Neuronal stem cell (in vitro differentiated cells): ENCODE measurements around the gene SNAPC3.
A peak's percentile ranks its signal among the peaks of the same experiment; 100 is the strongest.

ENCODE experiments used
- DNase-seq: peaks from one replicate; pipeline ENCODE4 v3.0.0-alpha.2; 2013; ENCODE audit warnings: low spot score
- H2AFZ ChIP-seq: one replicate; pipeline ENCODE4 v1.6.1; 2013; ENCODE audit warnings: mild to moderate bottlenecking, low read length, inconsistent platforms
- H2AK5ac ChIP-seq: 2 replicates; pipeline ENCODE4 v1.6.1; 2013; ENCODE audit warnings: low read depth, mild to moderate bottlenecking, inconsistent platforms, low read length, moderate library complexity, mixed read lengths
- H2BK120ac ChIP-seq: 2 replicates; pipeline ENCODE4 v1.6.1; 2013; ENCODE audit warnings: low read depth, mild to moderate bottlenecking, inconsistent platforms, low read length, moderate library complexity, mixed read lengths
- H2BK12ac ChIP-seq: one replicate; pipeline ENCODE4 v1.6.1; 2013; ENCODE audit warnings: low read length, inconsistent platforms
- H2BK15ac ChIP-seq: 2 replicates; pipeline ENCODE4 v1.6.1; 2013; ENCODE audit warnings: mild to moderate bottlenecking, low read length, inconsistent platforms, mixed read lengths
- H2BK5ac ChIP-seq: one replicate; pipeline ENCODE4 v1.6.1; 2013; ENCODE audit warnings: inconsistent platforms, mild to moderate bottlenecking, low read length, moderate library complexity
- H3K14ac ChIP-seq: one replicate; pipeline ENCODE4 v1.6.1; 2013; ENCODE audit warnings: low read length, inconsistent platforms
- H3K18ac ChIP-seq: 2 replicates; pipeline ENCODE4 v1.6.1; 2013; ENCODE audit warnings: low read length, inconsistent platforms
- H3K23ac ChIP-seq: 2 replicates; pipeline ENCODE4 v1.6.1; 2013; ENCODE audit warnings: low read depth, mild to moderate bottlenecking, mixed read lengths, low read length, inconsistent platforms; ENCODE audit not compliant: poor library complexity
- H3K27ac ChIP-seq: replicated peaks from 3 replicates; pipeline ENCODE4 v1.5.1; 2013; ENCODE audit warnings: low read length, inconsistent platforms
- H3K27me3 ChIP-seq, 3 experiments: 2 replicates each; pipeline ENCODE4 v1.6.1; 2013; ENCODE audit warnings: low read length in 3 of 3, mild to moderate bottlenecking in 2 of 3, inconsistent platforms in 1 of 3, low read depth in 1 of 3, mixed read lengths in 1 of 3, moderate library complexity in 1 of 3; ENCODE audit not compliant: control insufficient read depth in 3 of 3, insufficient read depth in 3 of 3
- H3K36me3 ChIP-seq, 2 donors: replicated peaks in 1 of 2; 2 replicates each; pipeline ENCODE4 v1.6.1; 2013; ENCODE audit warnings: low read length in 2 of 2; ENCODE audit not compliant: control insufficient read depth in 2 of 2, insufficient read depth in 2 of 2
- H3K4ac ChIP-seq: 2 replicates; pipeline ENCODE4 v1.6.1; 2013; ENCODE audit warnings: inconsistent platforms, mild to moderate bottlenecking, low read length, moderate library complexity
- H3K4me1 ChIP-seq, 2 donors: 1 replicate in 1 of 2; 2 replicates in 1 of 2; pipeline ENCODE4 v1.6.1; 2013; ENCODE audit warnings: low read length in 2 of 2, low read depth in 1 of 2; ENCODE audit not compliant: control insufficient read depth in 2 of 2, insufficient read depth in 1 of 2
- H3K4me2 ChIP-seq: one replicate; pipeline ENCODE4 v1.6.1; 2013; ENCODE audit warnings: mild to moderate bottlenecking, low read length, inconsistent platforms; ENCODE audit not compliant: insufficient read depth, poor library complexity, severe bottlenecking
- H3K4me3 ChIP-seq, 2 donors: 2 replicates each; pipeline ENCODE4 v1.5.1; 2013; ENCODE audit warnings: low read length in 2 of 2, mild to moderate bottlenecking in 2 of 2, inconsistent platforms in 1 of 2, moderate library complexity in 1 of 2
- H3K79me1 ChIP-seq: one replicate; pipeline ENCODE4 v1.6.1; 2013; ENCODE audit warnings: low read depth, mild to moderate bottlenecking, inconsistent platforms, low read length, moderate library complexity
- H3K9ac ChIP-seq: one replicate; pipeline ENCODE4 v1.6.1; 2013; ENCODE audit warnings: mild to moderate bottlenecking, low read depth, low read length, inconsistent platforms; ENCODE audit not compliant: poor library complexity
- H3K9me3 ChIP-seq, 2 donors: replicated peaks in 1 of 2; 2 replicates each; pipeline versions ENCODE3 to v1.6.1; 2013; ENCODE audit warnings: low read length in 2 of 2, mild to moderate bottlenecking in 2 of 2, inconsistent platforms in 1 of 2, low read depth in 1 of 2, mixed read lengths in 1 of 2, moderate library complexity in 1 of 2; ENCODE audit not compliant: control insufficient read depth in 2 of 2, insufficient read depth in 1 of 2
- H4K8ac ChIP-seq: one replicate; pipeline ENCODE4 v1.6.1; 2013; ENCODE audit warnings: low read depth, mild to moderate bottlenecking, inconsistent platforms, low read length, moderate library complexity
- H4K91ac ChIP-seq: one replicate; pipeline ENCODE4 v1.6.1; 2013; ENCODE audit warnings: low read length, low read depth, mild to moderate bottlenecking, inconsistent platforms; ENCODE audit not compliant: poor library complexity
- WGBS, 2 donors: extraction: QIAGEN DNeasy Blood & Tissue Kit; methylation state at CpG; one replicate each; pipeline ENCODE4 v1.1.7; 2013; ENCODE audit warnings: missing lambda C conversion rate in 2 of 2, mixed read lengths in 1 of 2; ENCODE audit not compliant: insufficient read length in 2 of 2, insufficient replicate concordance in 1 of 2; ENCODE audit errors: extremely low coverage in 2 of 2; 5-methylcytosine and 5-hydroxymethylcytosine counted together

The SNAPC3 gene

GRCh38 chr9:15404171-15404570 lies 18.5 kb upstream of the SNAPC3 start:
- no peaks in the 10 kb centered on the region for H3K4me1 ChIP-seq
- H3K4ac ChIP-seq = no peak overlapping the region
- H3K4me3 ChIP-seq = no peak overlapping the region
- no peaks in the 10 kb centered on the region for H3K27me3 ChIP-seq
- no peak overlapping the region for H2AK5ac ChIP-seq
- no peak overlapping the region for H4K91ac ChIP-seq
- H2BK5ac ChIP-seq = no peak overlapping the region
- no CpG with 5 or more reads among the region's 1 CpG for WGBS, 2 donors
- no peak overlapping the region for H3K18ac ChIP-seq
- H3K9me3 ChIP-seq = peaks cover 0 to 7% of the 10 kb centered on the region in 2 donors
- no peak overlapping the region for H2AFZ ChIP-seq
- H2BK12ac ChIP-seq = no peak overlapping the region
- no peak overlapping the region for H2BK15ac ChIP-seq
- no peaks in the 10 kb centered on the region for H3K36me3 ChIP-seq
- H3K4me2 ChIP-seq = no peak overlapping the region
- H3K27ac ChIP-seq = no peak overlapping the region
- H4K8ac ChIP-seq = no peak overlapping the region
- no peak overlapping the region for H3K23ac ChIP-seq
- H3K9ac ChIP-seq = no peak overlapping the region
- no peak for DNase-seq
- no peak overlapping the region for H2BK120ac ChIP-seq
- no peaks in the 10 kb centered on the region for H3K79me1 ChIP-seq
- no peak overlapping the region for H3K14ac ChIP-seq

- H2BK120ac ChIP-seq = no peak overlapping the region
- H4K8ac ChIP-seq = no peak overlapping the region
- no peak for DNase-seq
- H3K36me3 ChIP-seq = no peaks in the 10 kb centered on the region
- H2AFZ ChIP-seq = no peak overlapping the region
- no peak overlapping the region for H2AK5ac ChIP-seq
- no peaks in the 10 kb centered on the region for H3K9me3 ChIP-seq
- no peak overlapping the region for H3K4me2 ChIP-seq
- no peak overlapping the region for H4K91ac ChIP-seq
- no peak overlapping the region for H2BK15ac ChIP-seq
- H3K27me3 ChIP-seq = no peaks in the 10 kb centered on the region
- no peak overlapping the region for H3K27ac ChIP-seq
- no peak overlapping the region for H3K9ac ChIP-seq
- H3K79me1 ChIP-seq = no peaks in the 10 kb centered on the region
- no peak overlapping the region for H3K23ac ChIP-seq
- no peak overlapping the region for H2BK5ac ChIP-seq
- no peak overlapping the region for H3K4me3 ChIP-seq
- no CpG with 5 or more reads among the region's 2 CpGs for whole genome bisulfite sequencing, 2 donors
- no peaks in the 10 kb centered on the region for H3K4me1 ChIP-seq
- no peak overlapping the region for H3K14ac ChIP-seq
- H2BK12ac ChIP-seq = no peak overlapping the region
- H3K4ac ChIP-seq = no peak overlapping the region
- no peak overlapping the region for H3K18ac ChIP-seq
These were observed 5.8 kb upstream of the SNAPC3 start for GRCh38 chr9:15416880-15417279.

DNA sequence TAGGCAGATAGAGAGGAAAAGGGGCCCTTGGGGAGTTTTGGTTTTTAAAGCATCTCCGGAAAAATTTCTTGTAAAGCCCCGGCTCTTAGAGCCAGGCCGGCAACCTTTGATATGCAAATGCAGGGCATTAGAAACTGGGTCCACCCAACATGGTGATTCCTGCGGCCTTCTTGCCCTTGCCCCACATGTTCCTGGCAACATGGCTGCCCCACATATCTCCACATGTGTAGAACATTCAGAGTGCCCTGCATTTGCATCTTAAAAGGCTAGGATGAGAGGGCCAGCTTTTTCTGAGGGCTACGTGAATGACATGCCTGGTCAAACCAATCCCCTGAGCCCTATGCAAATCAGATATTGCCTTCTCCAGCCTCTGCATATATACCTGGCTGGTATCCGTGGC lies 5.0 kb upstream of the SNAPC3 start:
- H4K91ac ChIP-seq = no peak overlapping the region
- no peaks in the 10 kb centered on the region for H3K9me3 ChIP-seq
- no peak overlapping the region for H2BK15ac ChIP-seq
- no peak for DNase-seq
- H3K23ac ChIP-seq = no peak overlapping the region
- no peak overlapping the region for H3K14ac ChIP-seq
- no CpG with 5 or more reads among the region's 6 CpGs for WGBS, 2 donors
- H2BK12ac ChIP-seq = no peak overlapping the region
- no peaks in the 10 kb centered on the region for H3K4me1 ChIP-seq
- peak overlapping the region; percentile 53 for H2AFZ ChIP-seq
- no peak overlapping the region for H3K4ac ChIP-seq
- no peak overlapping the region for H3K27ac ChIP-seq
- H2BK120ac ChIP-seq = no peak overlapping the region
- no peak overlapping the region for H3K4me3 ChIP-seq
- H4K8ac ChIP-seq = no peak overlapping the region
- H3K4me2 ChIP-seq = no peak overlapping the region
- H3K36me3 ChIP-seq = no peaks in the 10 kb centered on the region
- no peaks in the 10 kb centered on the region for H3K27me3 ChIP-seq
- no peak overlapping the region for H3K9ac ChIP-seq
- H3K79me1 ChIP-seq = no peaks in the 10 kb centered on the region
- H2BK5ac ChIP-seq = no peak overlapping the region
- no peak overlapping the region for H2AK5ac ChIP-seq
- H3K18ac ChIP-seq = no peak overlapping the region

DNA sequence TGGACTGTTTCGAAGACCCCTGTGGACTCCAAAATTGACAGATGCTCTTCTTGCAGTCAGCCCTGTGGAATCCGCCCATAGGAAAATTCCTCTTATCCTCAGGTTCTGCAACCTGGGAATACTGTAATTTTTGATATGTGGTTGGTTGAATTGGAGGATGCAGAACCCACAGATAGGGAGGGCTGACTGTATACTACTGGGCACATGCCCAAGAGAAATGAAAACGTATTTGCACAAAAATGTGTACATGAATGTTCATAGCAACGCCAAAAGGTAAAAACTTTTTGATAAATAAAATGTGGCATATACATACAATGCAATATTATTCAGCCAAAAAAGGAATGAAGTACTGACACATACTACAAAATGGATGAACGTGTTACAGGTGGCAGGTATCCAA lies 1.9 kb upstream of the SNAPC3 start:
- no CpG with 5 or more reads among the region's 5 CpGs for WGBS, 2 donors
- no peak overlapping the region for H4K91ac ChIP-seq
- peaks cover 0 to 4% of the 10 kb centered on the region in 2 donors for H3K9me3 ChIP-seq
- H2BK15ac ChIP-seq = no peak overlapping the region
- peaks cover 6 to 19% of the 10 kb centered on the region in 2 donors for H3K36me3 ChIP-seq
- H3K4me1 ChIP-seq = no peaks in the 10 kb centered on the region
- no peak overlapping the region for H3K4me2 ChIP-seq
- peaks cover 6% of the 10 kb centered on the region for H3K79me1 ChIP-seq
- H2AFZ ChIP-seq = no peak overlapping the region
- no peak overlapping the region for H3K4ac ChIP-seq
- no peak overlapping the region for H2BK12ac ChIP-seq
- H3K27me3 ChIP-seq = no peaks in the 10 kb centered on the region
- no peak overlapping the region for H3K23ac ChIP-seq
- no peak overlapping the region for H2BK5ac ChIP-seq
- no peak overlapping the region for H3K14ac ChIP-seq
- no peak overlapping the region for H3K27ac ChIP-seq
- H2BK120ac ChIP-seq = no peak overlapping the region
- no peak overlapping the region for H3K9ac ChIP-seq
- H3K18ac ChIP-seq = no peak overlapping the region
- DNase-seq = no peak
- no peak overlapping the region for H2AK5ac ChIP-seq
- no peak overlapping the region for H3K4me3 ChIP-seq
- H4K8ac ChIP-seq = no peak overlapping the region
